Stimulated activated naive CD8-positive, alpha-beta T cell treated with anti-CD3 and anti-CD28 coated beads, Interleukin-15, Interleukin-2, amounts not matched to agents 100 U/mL and 50 U/mL, for 24 hours (primary cell): ENCODE results near the gene BCHE.
"Not testable (repeated sequence)": the region's sequence is repeated elsewhere in the genome, so short reads cannot be mapped to it uniquely, and the experiment has no call there.

Source experiments
- ATAC-seq: fragments of 150-1000 bp; cut with Tn5 transposase; one replicate; pipeline ENCODE4 v1.10.0; 2021
- DNase-seq: peaks from one replicate; pipeline ENCODE4 v3.0.0; 2021

The BCHE gene

GRCh38 chr3:165816209-165816608 is 21.0 kb downstream of the BCHE start:
- DNase-seq (no peak), ATAC-seq (no peak)

GRCh38 chr3:165815682-165816081 is 21.5 kb downstream of the BCHE start:
- no peak for DNase-seq
- no peak for ATAC-seq

GRCh38 chr3:165814380-165814779 is 22.8 kb downstream of the BCHE start:
- ATAC-seq (no peak), DNase-seq (no peak)

GRCh38 chr3:165807937-165808336 is 29.3 kb downstream of the BCHE start:
- not testable (repeated sequence) for DNase-seq, ATAC-seq

- no peak for ATAC-seq
- DNase-seq = no peak
Observed at GRCh38 chr3:165805946-165806561, 31.2 kb downstream of the BCHE start.

- DNase-seq (no peak), ATAC-seq (no peak)
Observed at GRCh38 chr3:165803471-165803870, 33.8 kb downstream of the BCHE start.

GRCh38 chr3:165800970-165801369 is 36.3 kb downstream of the BCHE start:
- DNase-seq (no peak), ATAC-seq (no peak)

- ATAC-seq = no peak
- no peak for DNase-seq
Observed at GRCh38 chr3:165799026-165799425, 38.2 kb downstream of the BCHE start.

GRCh38 chr3:165797551-165797950 is 39.7 kb downstream of the BCHE start:
- no peak for DNase-seq

GRCh38 chr3:165796701-165797100 is 40.5 kb downstream of the BCHE start:
- DNase-seq = no peak

More at GRCh38 chr3:165797551-165797950, 39.7 kb downstream of the BCHE start:
- ATAC-seq = no peak

GRCh38 chr3:165788531-165788930 is 48.7 kb downstream of the BCHE start:
- ATAC-seq (no peak), DNase-seq (no peak)

More at GRCh38 chr3:165796701-165797100, 40.5 kb downstream of the BCHE start:
- ATAC-seq = no peak

GRCh38 chr3:165786013-165786412 is 51.2 kb downstream of the BCHE start:
- DNase-seq (no peak), ATAC-seq (no peak)

GRCh38 chr3:165784337-165784736 is 52.9 kb downstream of the BCHE start:
- DNase-seq = no peak
- ATAC-seq = no peak

- ATAC-seq (no peak), DNase-seq (no peak)
Observed at GRCh38 chr3:165783383-165783782, 53.8 kb downstream of the BCHE start.

- DNase-seq (no peak), ATAC-seq (no peak)
Observed at GRCh38 chr3:165778891-165779290, 58.3 kb downstream of the BCHE start.

GRCh38 chr3:165778456-165778855 is 58.8 kb downstream of the BCHE start:
- ATAC-seq = no peak
- DNase-seq = no peak

GRCh38 chr3:165775824-165776223 is 61.4 kb downstream of the BCHE start:
- ATAC-seq = no peak
- DNase-seq = no peak

- DNase-seq (no peak), ATAC-seq (no peak)
Observed at GRCh38 chr3:165770781-165771180, 66.4 kb downstream of the BCHE start.

GRCh38 chr3:165768680-165769079 is 68.5 kb downstream of the BCHE start:
- no peak for ATAC-seq

GRCh38 chr3:165759041-165759440 is 78.2 kb downstream of the BCHE start:
- no peak for DNase-seq
- ATAC-seq = no peak

More at GRCh38 chr3:165768680-165769079, 68.5 kb downstream of the BCHE start:
- DNase-seq = no peak

GRCh38 chr3:165755571-165755970 is 81.7 kb downstream of the BCHE start:
- ATAC-seq = no peak

GRCh38 chr3:165754219-165755007 is 82.8 kb downstream of the BCHE start:
- no peak for ATAC-seq
- no peak for DNase-seq

More at GRCh38 chr3:165755571-165755970, 81.7 kb downstream of the BCHE start:
- DNase-seq = no peak

GRCh38 chr3:165753560-165753959 is 83.7 kb downstream of the BCHE start:
- DNase-seq = no peak
- no peak for ATAC-seq

GRCh38 chr3:165751637-165752036 is 85.6 kb downstream of the BCHE start:
- no peak for ATAC-seq
- DNase-seq = no peak
